ENCODE measurements around the gene TMEM14A. TPM values are rescaled to one million over a fixed set of nuclear protein-coding genes. Genes with fewer than 3 reads are reported as not detected.

Gene TMEM14A
- total and polyA plus RNA-seq, 2 of the 8 experiments (the other 6 are each of a cell fraction or from before 2014, with no cell fraction given), result 11.1 to 11.2 TPM

- Histone ChIP-seq H3K9me3 (ENCODE audit: insufficient read depth in 2 of 2, low read depth in 1 of 2, low read length in 1 of 2) (no peaks in the 10 kb centered on the region), H2BK5ac (ENCODE audit: low read depth, low read length) (no peak overlapping the region), H3K4me1 (replicated peaks in 1 of 4; ENCODE audit: control insufficient read depth in 3 of 4, insufficient read depth in 4 of 4, low read length in 3 of 4) (peaks cover 0 to 8% (median 2%) of the 10 kb centered on the region in 4 experiments; a peak in 3 of 7 replicates), H3K9ac (replicated peaks in 1 of 4; ENCODE audit: extremely low read depth in 1 of 4, low read depth in 3 of 4, low read length in 3 of 4) (no peak overlapping the region), H3K4ac (replicated peaks; ENCODE audit: insufficient read length, low read depth, low read length) (no peak overlapping the region), H2AFZ (ENCODE audit: low read length) (no peak overlapping the region), H2BK15ac (ENCODE audit: low read length) (no peak overlapping the region), H2BK20ac (ENCODE audit: low read length) (no peak overlapping the region), H4K91ac (replicated peaks; ENCODE audit: insufficient read length, low read length) (peak overlapping the region; percentile 25), H3K23ac (ENCODE audit: insufficient read length) (no peak overlapping the region), H3K27me3 (replicated peaks in 1 of 4; ENCODE audit: control insufficient read depth in 3 of 4, extremely low read depth in 1 of 4, insufficient read depth in 3 of 4, low read length in 3 of 4) (no peaks in the 10 kb centered on the region), H4K8ac (ENCODE audit: extremely low read depth, insufficient read depth, low read length) (no peak overlapping the region), H3K36me3 (ENCODE audit: control insufficient read depth in 2 of 4, insufficient read depth in 4 of 4, low read length in 3 of 4) (no peaks in the 10 kb centered on the region), H3K14ac (ENCODE audit: insufficient read length) (no peak overlapping the region), H2AK5ac (ENCODE audit: low read depth, low read length) (no peak overlapping the region), H4K20me1 (replicated peaks in 1 of 2; ENCODE audit: control insufficient read depth in 1 of 2, insufficient read depth in 2 of 2, low read length in 2 of 2) (no peaks in the 10 kb centered on the region), H3K4me3 (ENCODE audit: extremely low read depth in 1 of 4, insufficient read depth in 2 of 4, low read depth in 3 of 4, low read length in 4 of 4) (no peak overlapping the region), H3K56ac (replicated peaks; ENCODE audit: insufficient read length, low read depth, low read length) (no peak overlapping the region), H3K18ac (ENCODE audit: extremely low read depth, low read length) (no peak overlapping the region), H2BK12ac (ENCODE audit: low read depth, low read length) (no peak overlapping the region), H2BK120ac (replicated peaks; ENCODE audit: low read depth, low read length) (no peak overlapping the region), H3K27ac (ENCODE audit: low read depth, low read length) (no peak overlapping the region), H3K23me2 (ENCODE audit: low read depth, low read length) (no peaks in the 10 kb centered on the region), H3K4me2 (ENCODE audit: insufficient read depth in 1 of 2, low read depth in 2 of 2, low read length in 2 of 2) (no peak overlapping the region), H3K79me1 (ENCODE audit: low read depth, low read length) (no peaks in the 10 kb centered on the region; the same call in 1 of the 2 replicates), H4K5ac (ENCODE audit: insufficient read length, low read depth, low read length) (no peak overlapping the region), H3K79me2 (ENCODE audit: control insufficient read depth in 1 of 2, insufficient read depth in 2 of 2, low read length in 2 of 2) (no peaks in the 10 kb centered on the region)
- FAIRE-seq, result no peak
- TF ChIP-seq POU5F1 (IDR thresholded peaks at IDR 0.05; ENCODE audit: low read depth, low read length) (no peak), CTBP2 (IDR thresholded peaks at IDR 0.05; ENCODE audit: borderline replicate concordance, insufficient read depth, insufficient read length, low read length) (no peak), CBX5 (IDR thresholded peaks at IDR 0.05; ENCODE audit: low read depth, low read length) (no peak), KDM1A (IDR thresholded peaks at IDR 0.05; ENCODE audit: borderline replicate concordance, low read length) (no peak), GTF2F1 (IDR thresholded peaks at IDR 0.05; ENCODE audit: borderline replicate concordance, low read depth, low read length) (no peak), RAD21 (IDR thresholded peaks at IDR 0.05 in 1 of 2, conservative IDR thresholded peaks at IDR 0.05 in 1 of 2; ENCODE audit: low read depth in 2 of 2, low read length in 2 of 2) (no peak)
- ChIA-PET POLR2A (ENCODE audit: partially characterized antibody) (no interaction called here), CTCF (ENCODE audit: partially characterized antibody) (interaction anchor here (1.5 to 2.3 kb wide), 2 partner anchors 9 to 21 kb away, joined by 3 to 7 read pairs; no protein-coding TSS in a partner anchor)
- no peak for DNase-seq (ENCODE audit: low read depth in 1 of 2, low spot score in 2 of 2)
- 78% methylated on average over 1 of the region's 1 CpG; no CpG with 5 or more reads in 1 of the 2 experiments for WGBS, 2 experiments (ENCODE audit: extremely low coverage in 1 of 2, insufficient coverage in 1 of 2, insufficient read length in 1 of 2, insufficient replicate concordance in 2 of 2, low coverage in 1 of 2, low lambda C conversion rate in 2 of 2, missing lambda C conversion rate in 1 of 2)
Measured at GRCh38 chr6:52733172-52733571, 62.3 kb downstream of the TMEM14A start.
